Hematopoietic multipotent progenitor cell treated with erythropoietin and hydrocortisone succinate and interleukin-3 and kit ligand, for 4 days (in vitro differentiated cells): ENCODE measurements around the gene FEZF1.

ENCODE experiments used
- DNase-seq: peaks from one replicate; pipeline ENCODE4 v3.0.0-alpha.2; 2015

FEZF1 gene

DNA sequence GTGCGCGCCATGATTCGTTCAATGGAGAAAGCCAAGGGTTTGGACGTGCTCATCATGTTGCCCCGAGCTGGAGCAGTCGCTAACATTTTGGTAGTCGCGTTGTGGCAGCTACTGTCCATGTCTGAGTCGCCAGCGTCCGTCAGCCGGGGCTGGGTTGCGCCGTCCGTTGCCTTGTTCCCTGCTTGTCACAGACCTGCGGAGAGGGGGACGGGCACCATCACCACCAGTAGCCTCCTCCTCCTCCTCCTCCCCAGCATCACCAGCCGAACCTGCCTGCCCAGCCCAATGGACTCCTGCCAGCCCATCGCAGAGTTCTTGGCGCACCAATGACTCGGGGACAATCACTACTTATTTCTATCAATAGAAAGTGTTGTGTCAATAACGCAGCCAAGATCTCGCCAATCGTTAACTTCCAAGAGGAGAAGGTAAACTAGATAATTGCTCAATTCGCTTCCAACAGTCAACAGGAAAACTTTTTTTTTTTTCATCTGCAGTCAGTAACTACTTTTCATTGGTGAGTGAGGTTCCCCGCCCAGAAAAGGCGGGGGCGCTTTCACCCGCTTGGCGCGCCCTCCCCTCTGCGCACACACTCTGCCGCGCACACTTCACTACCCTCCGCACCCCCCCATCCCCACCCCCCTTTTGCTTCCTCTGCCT, at the start of gene FEZF1:
TSS of gene FEZF1 (minus strand) at position 432 of the 657 bp plus-strand sequence. CDS start at position 119, 313 bp downstream.
- DNase-seq, result no peak

DNA sequence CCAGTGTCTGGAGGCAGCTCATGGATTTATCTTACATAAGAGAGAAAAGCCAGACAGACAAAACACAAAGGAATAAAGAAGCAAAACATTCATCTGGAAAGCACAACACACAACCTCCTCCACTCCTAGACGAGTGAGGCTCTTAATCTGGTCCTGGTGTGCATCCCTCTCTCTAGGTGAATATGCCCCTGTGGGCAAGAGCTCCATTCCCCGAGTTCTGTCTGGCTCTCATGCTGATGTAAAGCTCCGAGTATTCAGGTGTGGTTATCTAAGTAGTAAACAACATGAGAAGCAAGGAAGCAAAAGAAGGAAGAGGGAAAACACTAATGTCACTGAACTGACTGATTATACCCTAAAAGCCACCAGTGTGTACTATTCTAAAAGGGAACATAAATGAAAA, 47.9 kb upstream of the FEZF1 start:
- no peak for DNase-seq

DNA sequence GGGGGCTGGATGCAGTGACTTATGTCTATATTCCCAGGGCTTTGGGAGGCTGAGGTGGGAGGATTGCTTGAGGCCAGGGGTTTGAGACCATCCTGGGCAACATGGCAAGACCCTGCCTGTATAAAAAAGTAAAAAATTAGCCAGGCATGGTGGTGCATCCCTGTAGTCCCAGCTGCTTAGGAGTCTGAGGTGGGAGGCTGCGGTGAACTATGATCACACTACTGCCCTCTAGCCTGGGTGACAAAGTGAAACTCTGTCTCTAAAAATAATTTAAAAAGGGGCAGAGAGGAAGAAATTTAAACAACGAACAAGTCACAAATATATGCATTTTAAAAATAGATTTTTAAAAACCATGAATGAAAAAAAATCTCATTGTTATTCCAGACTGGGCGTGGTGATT, 46.2 kb upstream of the FEZF1 start:
- no peak for DNase-seq

GRCh38 chr7:122344303-122344620, 39.7 kb upstream of the FEZF1 start:
- no peak for DNase-seq

DNA sequence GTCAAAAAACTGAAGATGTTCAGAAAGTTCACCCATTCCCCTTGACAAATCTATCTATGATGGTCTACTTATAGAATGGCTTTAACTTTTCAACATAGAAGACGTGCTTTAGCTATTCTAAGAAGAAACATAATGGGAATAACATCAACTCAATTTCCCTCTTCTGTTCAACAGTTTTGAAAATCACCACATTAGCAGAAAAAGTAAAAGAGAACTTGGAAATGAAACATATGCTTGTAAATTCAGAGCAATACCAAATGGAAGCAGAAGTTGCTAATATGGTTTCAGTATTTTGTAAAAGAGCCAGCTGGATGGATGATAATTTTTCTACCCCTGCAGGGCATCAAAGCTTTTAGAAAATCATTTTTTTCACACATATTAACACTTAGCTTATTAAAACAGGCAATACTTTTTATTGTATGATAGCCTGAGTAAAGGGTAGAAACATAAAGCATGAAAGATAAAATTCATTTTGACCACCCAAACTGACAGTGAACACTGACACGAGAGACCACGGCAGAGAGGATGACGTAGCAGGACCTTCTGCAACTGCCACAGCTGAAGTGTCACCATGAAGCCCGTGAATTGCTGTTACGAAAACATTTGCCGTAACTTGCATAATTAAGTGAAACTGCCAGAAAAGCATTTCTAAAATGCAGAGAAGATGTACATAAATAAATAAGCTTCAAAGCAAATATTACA, 39.2 kb upstream of the FEZF1 start:
- DNase-seq, result no peak

GRCh38 chr7:122340427-122340826, 35.9 kb upstream of the FEZF1 start:
- no peak for DNase-seq

DNA sequence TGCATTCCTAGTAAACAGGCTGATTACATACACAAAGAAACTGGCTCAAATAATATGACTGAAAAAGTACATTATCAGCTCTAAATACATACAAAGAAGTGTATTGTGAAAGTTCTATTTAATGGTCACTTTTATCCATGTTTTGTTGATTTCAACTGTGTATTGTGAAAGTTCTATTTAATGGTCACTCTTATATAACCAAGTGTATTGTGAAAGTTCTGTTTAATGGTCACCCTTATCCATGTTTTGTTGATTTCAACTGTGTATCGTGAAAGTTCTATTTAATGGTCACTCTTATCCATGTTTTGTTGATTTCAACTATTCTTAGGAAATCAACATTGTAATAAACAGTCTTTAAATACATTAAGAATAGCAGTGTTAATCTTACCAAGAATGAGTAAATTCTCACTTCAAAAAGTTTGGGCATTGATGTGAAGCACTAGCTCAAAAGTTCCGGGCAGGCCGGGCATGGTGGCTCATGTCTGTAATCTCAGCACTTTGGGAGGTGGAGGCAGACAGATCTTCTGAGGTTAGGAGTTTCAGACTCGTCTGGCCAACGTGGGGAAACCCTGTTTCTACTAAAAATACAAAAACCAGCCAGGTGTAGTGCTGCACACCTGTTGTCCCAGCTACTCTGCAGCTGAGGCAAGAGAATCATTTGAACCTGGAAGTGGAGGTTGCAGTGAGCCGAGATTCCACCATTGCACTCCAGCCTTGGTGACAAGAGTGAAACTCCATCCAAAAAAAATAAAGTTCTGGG, 34.8 kb upstream of the FEZF1 start:
- no peak for DNase-seq

DNA sequence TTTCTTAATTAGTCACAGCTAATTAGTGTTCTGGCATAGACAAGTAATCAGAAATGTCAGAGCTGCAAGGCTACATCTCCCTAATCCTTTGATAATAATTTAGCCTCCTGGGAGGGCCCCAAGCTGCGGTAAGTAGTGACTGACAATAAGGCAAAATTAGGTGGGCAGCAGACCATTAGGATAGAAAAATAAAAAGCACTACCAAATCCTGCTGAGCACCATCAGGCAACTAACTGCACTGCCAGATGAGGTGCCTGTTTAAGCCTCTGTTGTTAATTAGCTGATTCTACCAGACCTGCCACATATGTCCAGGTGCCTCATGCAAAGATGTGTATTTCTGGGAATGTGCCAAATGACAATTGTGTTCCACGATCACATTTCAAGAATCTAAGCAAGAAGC, 32.5 kb upstream of the FEZF1 start:
- DNase-seq, result no peak

DNA sequence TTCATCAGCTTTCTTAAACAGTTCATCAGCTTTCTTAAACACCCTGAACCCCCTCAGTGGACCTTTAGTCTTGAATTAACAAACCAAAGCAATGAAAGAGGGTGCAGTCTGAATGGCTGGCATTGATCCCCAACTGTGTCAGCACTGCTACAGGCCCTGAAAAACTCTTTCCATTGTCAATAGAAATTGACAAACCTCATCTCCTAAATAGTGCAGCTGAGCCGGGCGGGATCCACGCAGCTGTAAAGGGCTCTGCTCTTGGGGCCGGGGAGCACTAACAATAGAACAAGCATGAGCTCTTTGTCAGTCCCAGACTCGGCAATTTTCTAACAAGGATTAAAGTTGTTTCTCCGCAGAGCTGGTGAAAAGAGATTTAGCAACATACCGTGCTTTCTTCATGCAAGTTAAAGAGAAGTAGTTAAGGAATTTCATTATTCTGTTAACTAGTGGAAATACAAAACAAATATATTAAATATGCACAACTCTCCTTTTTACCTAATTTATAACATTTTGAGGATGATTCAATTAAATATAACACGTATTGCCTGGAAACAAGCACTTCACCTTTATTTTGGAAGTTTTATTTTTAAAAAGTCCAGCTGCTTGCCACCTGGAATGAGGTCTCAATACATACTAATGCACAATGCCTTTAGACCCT, 24.7 kb upstream of the FEZF1 start:
- no peak for DNase-seq

GRCh38 chr7:122327969-122328368, 23.4 kb upstream of the FEZF1 start:
- DNase-seq, result no peak

DNA sequence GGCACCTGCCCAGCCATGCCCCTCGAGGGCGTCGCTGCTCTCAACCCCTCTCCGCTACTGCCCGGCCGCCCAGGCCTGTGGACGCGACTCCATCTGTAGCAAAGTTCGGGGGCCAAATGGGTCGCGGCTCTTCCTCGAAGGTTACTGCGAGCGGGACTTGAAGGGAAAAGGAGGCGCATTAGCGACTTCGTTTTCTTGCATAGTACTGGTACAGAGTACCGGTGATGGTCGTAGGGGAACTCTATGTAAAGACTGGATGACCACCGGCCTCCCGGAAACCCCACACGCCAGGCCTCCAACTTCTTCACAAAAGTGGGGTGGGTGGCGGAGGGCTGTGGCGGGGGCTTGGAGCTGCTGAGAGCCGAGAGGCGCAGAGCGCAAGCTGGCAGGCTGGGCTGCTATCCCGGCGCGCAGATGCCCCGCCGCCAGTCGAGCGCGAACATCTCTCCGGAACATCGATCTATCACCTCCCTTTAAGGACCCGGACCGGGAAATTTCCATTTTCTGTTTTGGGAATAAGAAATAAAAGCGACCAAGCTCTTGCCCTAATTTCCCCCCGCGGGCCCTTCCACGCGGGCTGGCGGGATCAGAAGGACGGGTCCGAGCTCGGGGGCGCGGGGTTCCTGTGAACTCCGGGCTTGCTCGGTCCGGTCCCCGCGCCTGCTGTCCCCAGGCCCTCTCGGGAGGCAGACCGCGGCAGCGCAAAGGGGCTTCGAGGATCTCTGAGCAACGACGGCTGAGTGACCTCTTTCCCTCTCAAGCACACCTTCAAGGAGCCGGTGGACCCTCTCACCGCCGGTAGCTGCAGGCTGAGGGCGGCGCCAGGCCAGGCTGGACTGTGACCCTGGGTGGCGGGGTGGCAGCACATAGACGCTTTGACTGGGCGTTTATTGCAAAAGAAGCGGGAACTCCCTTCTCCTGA, 12.2 kb upstream of the FEZF1 start:
- DNase-seq, result no peak

DNA sequence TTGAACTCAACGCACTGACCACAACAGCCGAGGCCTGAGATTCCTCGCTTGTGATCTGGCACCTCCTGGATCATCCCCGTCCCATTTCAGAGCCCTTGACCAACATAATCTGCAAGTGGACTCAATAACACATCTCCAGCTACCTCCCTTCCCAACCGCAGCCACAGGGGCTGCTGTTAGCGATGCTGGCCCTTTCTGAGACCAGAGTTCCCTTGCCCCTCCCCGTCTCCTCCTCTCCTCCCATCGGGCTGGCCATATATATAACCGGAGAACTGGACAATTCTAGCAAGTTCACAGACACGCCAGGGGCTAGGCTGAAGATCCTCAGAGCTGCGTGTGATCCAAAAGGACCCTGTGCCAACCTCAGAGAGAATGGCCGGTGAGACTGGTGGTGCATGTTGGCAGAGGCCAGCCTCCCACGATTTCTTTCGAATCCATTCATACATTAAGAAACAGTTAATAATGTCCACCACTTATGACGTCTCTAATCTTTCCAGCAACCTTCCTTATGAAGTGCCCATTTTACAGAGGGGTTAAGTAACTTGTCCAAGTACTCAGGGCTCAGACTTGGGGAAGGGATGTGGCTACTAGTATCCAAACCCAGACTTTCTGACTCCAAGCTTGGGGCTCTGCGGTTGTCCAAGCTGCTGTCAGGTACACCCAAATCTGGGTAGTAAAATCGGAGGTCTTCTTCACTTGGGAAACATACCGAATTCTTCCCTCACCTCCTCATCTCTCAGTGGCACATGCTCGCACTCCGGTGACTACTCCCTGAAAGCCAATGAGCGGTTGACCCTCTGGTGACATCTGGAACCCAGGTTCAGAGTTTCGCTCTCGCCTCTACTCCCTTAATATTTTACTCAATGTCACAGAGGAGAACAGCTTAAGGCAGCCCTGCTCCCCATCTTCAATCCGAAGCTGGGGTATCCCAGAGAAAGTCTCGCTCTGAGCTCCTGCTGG, 11.2 kb upstream of the FEZF1 start:
- no peak for DNase-seq

DNA sequence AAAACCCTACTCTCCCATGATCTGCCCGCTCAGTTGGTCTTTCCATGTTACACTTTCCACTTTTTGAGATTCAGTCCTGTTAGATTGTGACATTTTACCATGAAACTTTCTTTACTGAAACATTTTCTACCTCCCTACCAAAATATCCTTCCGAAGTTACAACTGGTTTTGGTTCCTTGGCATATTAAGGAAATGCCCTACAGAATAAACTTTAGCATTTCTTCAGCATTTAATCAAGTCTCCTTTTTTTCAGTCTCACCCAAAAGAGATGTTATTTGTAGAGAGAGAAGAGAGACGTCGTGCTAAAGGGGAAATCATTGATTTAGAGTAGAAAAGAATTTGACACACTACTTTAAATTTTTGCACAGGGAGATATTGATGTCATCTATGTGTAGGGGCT, 9.7 kb upstream of the FEZF1 start:
- DNase-seq, result no peak

DNA sequence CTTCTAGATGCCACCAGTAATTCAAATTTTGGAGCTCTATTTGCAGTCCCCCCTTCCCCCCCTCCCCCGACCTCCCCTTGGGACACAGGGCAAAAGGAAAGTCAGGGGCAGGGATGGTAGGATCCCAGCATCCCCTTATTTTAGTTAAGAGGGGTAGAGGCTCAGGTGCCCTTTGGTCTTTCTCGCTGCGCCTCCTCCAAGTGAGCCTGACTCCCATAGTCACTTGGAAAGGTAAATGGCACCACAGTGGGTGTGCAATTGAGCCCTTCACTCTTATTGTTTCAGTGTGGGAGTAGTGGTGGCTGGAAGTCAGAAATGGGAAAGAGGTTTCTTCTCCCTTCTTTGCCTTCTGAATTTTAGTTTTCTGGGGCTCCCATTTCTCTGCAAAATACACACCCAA, 8.2 kb upstream of the FEZF1 start:
- no peak for DNase-seq

DNA sequence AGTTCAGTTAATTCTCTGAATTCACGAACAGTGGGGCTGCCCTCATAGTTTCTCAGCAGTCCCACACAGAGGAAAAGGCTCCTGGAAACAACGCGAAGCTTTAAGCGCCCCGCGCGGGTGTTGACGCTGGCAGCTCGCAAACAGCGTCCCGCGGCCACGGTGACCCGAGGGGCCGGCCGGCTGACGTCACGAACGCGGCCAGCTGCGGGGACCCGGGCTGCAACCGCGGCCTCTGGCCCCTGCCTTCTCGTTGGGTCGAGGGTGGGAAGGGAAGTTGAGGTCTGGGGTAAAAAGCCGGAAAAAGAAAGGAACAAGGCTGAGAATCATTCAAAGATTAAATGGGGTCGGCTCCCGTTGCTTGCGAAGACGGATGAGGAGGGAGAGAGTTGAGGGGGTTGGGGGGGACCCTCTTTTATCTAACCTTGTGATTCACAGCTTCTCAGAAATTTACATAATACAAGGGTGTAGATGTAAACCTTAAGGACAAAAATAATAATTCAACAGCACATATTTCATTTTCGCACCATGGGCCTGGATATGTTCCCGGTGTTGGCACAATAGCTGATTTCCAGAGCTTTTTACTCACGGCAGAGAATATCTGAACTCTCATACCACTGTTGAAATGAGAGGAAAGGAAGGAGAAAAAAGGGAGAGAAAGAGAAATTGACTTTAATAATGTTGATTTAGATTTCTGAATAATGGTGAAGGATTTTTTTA, 7.3 kb upstream of the FEZF1 start:
- DNase-seq, result no peak

DNA sequence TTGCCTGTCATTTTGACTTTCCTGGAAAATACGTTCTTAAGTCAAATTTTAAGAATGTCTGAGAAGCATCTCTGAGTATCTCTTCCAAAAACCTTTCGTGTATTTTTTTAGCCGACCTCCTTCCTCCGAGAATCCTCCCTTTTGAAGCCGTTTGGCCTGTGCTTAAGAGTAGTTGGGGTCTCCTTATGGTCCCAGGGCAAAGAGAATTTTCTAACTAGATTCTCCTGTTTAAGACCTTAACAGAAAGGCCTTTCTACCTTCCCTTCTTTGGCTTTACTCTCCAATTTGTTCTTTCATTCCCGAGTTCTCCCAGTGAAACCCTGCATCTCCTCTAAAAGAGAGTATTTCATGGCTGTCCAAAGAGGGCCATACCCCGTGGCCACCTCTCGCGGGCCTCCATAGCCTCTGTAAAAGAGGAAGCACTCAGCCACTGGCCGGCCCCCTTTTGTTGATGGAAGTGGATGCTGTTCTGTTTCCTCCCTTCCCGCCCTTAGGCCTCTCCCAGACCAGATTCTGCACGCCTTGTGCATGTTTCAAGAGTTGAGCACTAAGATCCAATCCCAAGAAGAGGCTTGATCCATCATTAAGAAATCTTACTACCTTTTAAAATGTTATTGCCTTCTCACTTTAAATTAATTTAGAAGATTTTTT, 6.6 kb upstream of the FEZF1 start:
- DNase-seq, result no peak

DNA sequence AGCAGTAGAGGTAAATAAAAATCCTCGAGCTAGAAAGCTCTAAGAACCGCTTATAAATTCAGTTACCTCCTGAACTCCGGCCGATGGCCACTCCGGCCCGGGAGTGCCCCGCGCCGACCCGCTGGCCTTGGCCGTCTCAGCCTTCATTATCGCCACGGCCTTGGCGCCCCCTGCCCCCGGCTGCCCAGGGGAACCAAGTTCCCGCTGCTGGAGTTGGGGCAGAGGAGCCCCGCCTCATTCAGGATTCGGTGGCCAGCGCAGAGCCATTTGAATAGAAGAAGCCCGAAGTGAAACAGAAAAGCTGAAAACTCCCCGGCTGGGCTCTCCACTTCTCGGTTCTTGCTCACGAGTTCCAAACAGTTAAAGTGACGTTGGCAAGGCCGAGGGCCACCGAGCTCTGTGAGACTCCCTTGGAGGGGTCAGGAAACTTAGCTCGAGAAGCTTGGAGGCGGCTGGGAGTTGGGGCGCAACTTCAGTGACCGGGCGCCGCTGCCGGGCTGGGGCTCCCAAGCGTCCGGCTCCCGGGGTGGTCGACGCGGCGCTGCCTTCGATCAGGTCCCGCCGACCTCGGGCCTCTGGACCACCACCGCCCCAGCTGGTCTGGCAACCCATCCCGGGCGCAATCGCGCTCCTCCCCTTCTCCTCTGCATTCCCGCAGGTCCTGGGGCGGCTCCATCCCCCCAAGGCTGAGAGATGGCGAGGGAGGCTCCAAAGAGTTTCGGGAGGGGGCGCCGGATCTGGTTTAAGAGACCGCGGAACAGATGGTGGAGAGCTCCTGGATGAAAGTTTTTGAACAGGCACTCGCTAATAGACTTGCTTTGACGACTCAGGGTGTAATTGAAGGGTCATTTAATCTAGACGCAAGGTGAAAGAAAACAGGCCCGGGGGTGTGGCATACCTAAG, 5.8 kb upstream of the FEZF1 start:
- no peak for DNase-seq

GRCh38 chr7:122309421-122309820, 4.9 kb upstream of the FEZF1 start:
- DNase-seq, result no peak

GRCh38 chr7:122307228-122307621, 2.7 kb upstream of the FEZF1 start:
- DNase-seq, result no peak
